Measurements from ENCODE around the gene EIF3D. TPM values are rescaled to one million over a fixed set of nuclear protein-coding genes. Genes with fewer than 3 reads are reported as not detected.

EIF3D gene
- total RNA-seq, 1 experiment from 2014 or later = 306 TPM

GRCh38 chr22:36546092-36546804 is 17.3 kb upstream of the EIF3D start:
- DNase-seq (ENCODE audit: unreplicated experiment) = peak; percentile 54
- Mint-ChIP-seq H3K27me3 (ENCODE audit: insufficient read depth, unreplicated experiment) (peaks cover 17% of the 10 kb centered on the region), H3K27ac (ENCODE audit: low read depth, unreplicated experiment) (no peak overlapping the region), H3K9me3 (ENCODE audit: unreplicated experiment) (no peaks in the 10 kb centered on the region), H3K4me1 (ENCODE audit: insufficient read depth, unreplicated experiment) (peaks cover 22% of the 10 kb centered on the region), H3K36me3 (ENCODE audit: insufficient read depth, unreplicated experiment) (no peaks in the 10 kb centered on the region), H3K4me3 (ENCODE audit: unreplicated experiment) (no peak overlapping the region)
- ChIA-PET POLR2A (interaction anchor here (0.9 to 2.7 kb wide), 6 partner anchors 17 to 229 kb away, joined by 3 to 24 read pairs (median 6); partner anchors contain the start of genes EIF3D and IFT27), CTCF (interaction anchor here (0.5 to 5.0 kb wide), 26 partner anchors 19 to 486 kb away, joined by 3 to 80 read pairs (median 4); partner anchors contain the start of gene IFT27)
- intact Hi-C loops (cut with micrococcal nuclease) = loop anchor here (1.0 to 5.0 kb wide), 4 partner anchors 96 to 433 kb away; partner anchors contain the start of gene IFT27
- no TSS peak for BruUV-seq (replicated peaks)
- peak; percentile 78 for TF ChIP-seq CTCF (IDR thresholded peaks at IDR 0.05; ENCODE audit: unreplicated experiment)

- intact Hi-C loops (cut with micrococcal nuclease) = loop anchor here (5.0 kb wide), 1 partner anchor 498 kb away; no protein-coding TSS in a partner anchor
- ChIA-PET CTCF (interaction anchor here (0.7 to 5.0 kb wide), 6 partner anchors 40 to 313 kb away, joined by 3 to 80 read pairs (median 8); partner anchors contain the start of gene IFT27), POLR2A (interaction anchor here (1.1 to 4.5 kb wide), 2 partner anchors 43 to 231 kb away, joined by 3 to 35 read pairs; partner anchors contain the start of gene IFT27)
- no peaks in the 10 kb centered on the region for H3K9me3 Mint-ChIP-seq (ENCODE audit: unreplicated experiment)
- H3K27me3 Mint-ChIP-seq (ENCODE audit: insufficient read depth, unreplicated experiment) = no peaks in the 10 kb centered on the region
- BruUV-seq (replicated peaks) = no TSS peak
- H3K27ac Mint-ChIP-seq (ENCODE audit: low read depth, unreplicated experiment) = no peak overlapping the region
- DNase-seq (ENCODE audit: unreplicated experiment) = no peak
- H3K36me3 Mint-ChIP-seq (ENCODE audit: insufficient read depth, unreplicated experiment) = no peaks in the 10 kb centered on the region
- no peak overlapping the region for H3K4me3 Mint-ChIP-seq (ENCODE audit: unreplicated experiment)
- no peak for TF ChIP-seq CTCF (IDR thresholded peaks at IDR 0.05; ENCODE audit: unreplicated experiment)
- H3K4me1 Mint-ChIP-seq (ENCODE audit: insufficient read depth, unreplicated experiment) = peaks cover 22% of the 10 kb centered on the region
These were observed 15.2 kb upstream of the EIF3D start for GRCh38 chr22:36544107-36544620.

- peaks cover 16% of the 10 kb centered on the region for H3K4me1 Mint-ChIP-seq (ENCODE audit: insufficient read depth, unreplicated experiment)
- no peaks in the 10 kb centered on the region for H3K36me3 Mint-ChIP-seq (ENCODE audit: insufficient read depth, unreplicated experiment)
- peak; percentile 89 for DNase-seq (ENCODE audit: unreplicated experiment)
- H3K4me3 Mint-ChIP-seq (ENCODE audit: unreplicated experiment) = no peak overlapping the region
- H3K27ac Mint-ChIP-seq (ENCODE audit: low read depth, unreplicated experiment) = peak overlapping the region; percentile 81
- CTCF ChIA-PET = interaction anchor here (0.6 to 2.1 kb wide), 11 partner anchors 12 to 655 kb away, joined by 3 to 10 read pairs (median 3); partner anchors contain the start of gene IFT27
- TSS peak; percentile 88 for BruUV-seq (replicated peaks)
- H3K27me3 Mint-ChIP-seq (ENCODE audit: insufficient read depth, unreplicated experiment) = no peaks in the 10 kb centered on the region
- intact Hi-C loops (cut with micrococcal nuclease) = loop anchor here (2.0 to 5.0 kb wide), 2 partner anchors 13 to 500 kb away; partner anchors contain the start of gene EIF3D
- TF ChIP-seq CTCF (IDR thresholded peaks at IDR 0.05; ENCODE audit: unreplicated experiment) = no peak
- no peaks in the 10 kb centered on the region for H3K9me3 Mint-ChIP-seq (ENCODE audit: unreplicated experiment)
- POLR2A ChIA-PET = interaction anchor here (0.7 to 4.5 kb wide), 13 partner anchors 10 to 804 kb away, joined by 3 to 41 read pairs (median 5); partner anchors contain the start of genes EIF3D, FOXRED2 and IFT27
These were observed 13.0 kb upstream of the EIF3D start for GRCh38 chr22:36541831-36542411.

Data from MCF 10A (cell line).